NAMALWA (cell line): ENCODE measurements around the gene IMP4.

Experiments used
- DNase-seq: peaks from one replicate; pipeline ENCODE4 v3.0.0-alpha.2; 2015; ENCODE audit warnings: low spot score

The IMP4 gene

DNA sequence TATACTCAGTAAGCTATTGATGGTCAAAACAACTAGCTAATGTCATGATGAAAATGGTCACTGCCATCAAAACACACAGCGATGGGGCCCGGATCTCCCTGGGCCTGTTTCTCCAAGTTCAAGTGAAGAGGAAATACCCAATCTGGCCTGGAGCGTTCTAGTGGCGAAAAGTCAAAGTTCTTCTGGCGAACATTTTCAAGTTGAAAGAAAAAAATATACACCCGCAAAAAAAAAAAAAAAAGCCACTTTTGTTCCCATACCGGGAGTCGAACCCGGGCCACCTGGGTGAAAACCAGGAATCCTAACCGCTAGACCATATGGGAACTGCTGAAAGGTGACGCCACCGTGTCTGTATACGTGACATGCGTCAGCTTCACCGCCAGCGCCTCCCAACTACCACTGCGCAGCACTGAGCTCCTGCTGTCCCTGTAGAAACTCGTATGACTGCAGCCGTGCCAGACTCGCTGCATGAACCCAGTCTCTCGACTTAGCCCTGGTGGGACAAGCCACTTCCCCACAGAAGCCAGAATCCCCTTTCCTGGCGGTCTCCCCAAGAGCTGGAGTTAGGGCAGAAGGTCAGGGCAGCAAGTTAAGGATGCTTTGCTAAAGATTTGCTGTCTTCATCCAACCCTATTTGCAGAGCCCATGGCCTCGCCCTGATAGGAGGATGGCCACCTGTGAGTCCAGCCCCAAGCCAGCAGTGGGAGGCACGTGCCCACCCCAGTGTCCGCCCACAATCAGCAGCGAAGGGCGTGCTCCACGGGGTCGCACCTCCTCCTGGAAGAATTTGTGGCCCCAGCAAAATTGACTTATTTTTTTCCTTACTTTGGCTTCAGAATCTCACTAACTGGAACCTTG, 5.6 kb upstream of the IMP4 start:
- peak; percentile 77 for DNase-seq

- DNase-seq = no peak
Observed at GRCh38 chr2:130337735-130338325, 4.9 kb upstream of the IMP4 start.

DNA sequence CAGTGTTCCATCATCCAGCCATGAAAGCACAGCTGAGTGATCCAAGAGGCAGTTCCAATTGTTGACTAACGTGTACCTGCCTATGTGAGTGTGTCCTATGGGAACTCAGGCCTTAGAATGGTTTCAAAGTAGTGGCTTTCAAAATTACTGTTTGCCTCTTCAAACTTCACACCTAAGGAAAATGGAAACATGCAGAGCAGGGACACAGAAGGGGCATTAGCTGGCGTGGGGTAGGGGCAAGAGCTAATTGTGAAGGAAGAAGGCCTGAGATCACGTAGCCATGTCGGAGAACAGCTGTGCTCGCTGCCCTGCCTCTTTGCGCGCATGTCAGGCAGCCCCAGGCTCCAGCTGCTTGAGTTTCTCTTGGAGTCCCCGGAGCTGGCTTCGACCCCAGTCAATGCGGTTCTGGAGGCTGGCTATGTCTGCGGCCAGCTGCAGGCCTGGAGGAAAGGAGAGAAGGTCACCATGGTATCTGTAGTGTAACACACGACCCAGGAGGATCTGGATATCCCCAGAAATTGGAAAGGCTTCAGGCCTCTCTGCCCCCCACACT, 3.8 kb upstream of the IMP4 start:
- no peak for DNase-seq

DNA sequence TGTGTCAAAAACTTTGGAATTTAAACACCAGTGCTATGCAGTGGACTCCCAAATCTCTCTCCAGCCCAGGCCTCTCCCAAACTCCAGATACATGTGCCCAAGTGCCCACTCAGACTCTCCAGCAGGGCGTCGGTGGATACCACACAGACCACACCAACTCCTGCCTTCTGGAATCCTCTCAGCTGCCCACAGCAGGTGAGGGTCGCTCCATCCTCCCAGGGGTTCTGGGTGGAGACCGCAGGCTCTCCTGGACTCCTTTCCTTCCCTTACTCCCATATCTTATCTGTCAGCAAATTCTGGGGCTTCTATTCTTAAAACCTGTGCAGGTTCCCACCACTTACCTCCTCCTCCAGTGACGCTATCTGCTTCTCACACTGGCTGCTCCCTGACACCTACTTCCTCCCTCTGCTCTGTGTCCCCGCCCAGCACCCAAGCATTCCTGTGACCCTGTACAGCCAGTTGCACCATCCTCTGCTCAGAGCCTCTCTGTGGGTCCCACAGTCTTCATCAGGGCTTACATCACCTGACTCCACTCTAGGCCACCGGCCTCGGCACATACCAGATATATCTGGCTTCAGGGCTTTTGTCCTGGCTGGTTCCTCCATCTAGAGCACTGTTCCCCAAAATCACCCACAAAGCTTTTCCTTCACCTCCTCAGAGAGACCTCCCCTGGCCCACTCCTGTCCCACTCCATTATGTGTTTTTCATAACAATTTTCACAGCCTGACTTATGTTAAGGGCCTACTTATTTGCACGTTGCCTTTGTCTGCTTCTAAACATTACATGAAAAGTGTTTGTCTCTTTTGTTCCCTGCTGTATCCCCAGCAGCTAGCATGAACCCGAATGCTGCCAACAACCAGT, 2.6 kb upstream of the IMP4 start:
- no peak for DNase-seq

- DNase-seq = peak; percentile 40
Observed at GRCh38 chr2:130341562-130342019, 1.1 kb upstream of the IMP4 start.

- peak; percentile 96 for DNase-seq
Observed at GRCh38 chr2:130342020-130342532, 621 bp upstream of the IMP4 start.

- DNase-seq = no peak
Observed at GRCh38 chr2:130344578-130344977, 1.9 kb downstream of the IMP4 start.

DNA sequence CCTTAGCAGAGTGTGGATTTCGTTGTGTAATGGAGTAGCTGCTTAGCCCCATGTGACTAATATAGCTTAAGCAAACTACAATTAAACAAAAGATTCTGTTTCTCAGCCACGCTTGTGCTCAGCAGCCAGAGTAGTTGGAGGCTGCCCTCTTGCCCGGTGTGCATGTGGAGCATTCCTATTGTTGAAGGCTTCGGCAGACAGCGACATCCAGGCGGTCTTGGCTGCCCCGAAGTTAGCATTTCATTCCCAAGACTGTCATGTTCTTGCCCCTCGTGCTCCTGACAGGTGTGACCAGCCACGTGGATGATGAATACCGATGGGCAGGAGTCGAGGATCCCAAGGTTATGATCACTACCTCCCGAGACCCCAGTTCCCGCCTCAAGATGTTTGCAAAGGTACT, 2.4 kb downstream of the IMP4 start:
- DNase-seq = no peak

GRCh38 chr2:130345611-130346010, 2.9 kb downstream of the IMP4 start:
- no peak for DNase-seq

GRCh38 chr2:130346041-130346740, 3.5 kb downstream of the IMP4 start:
- no peak for DNase-seq

GRCh38 chr2:130346741-130347066, 4.0 kb downstream of the IMP4 start:
- DNase-seq = no peak

- DNase-seq = peak; percentile 41
Observed at GRCh38 chr2:130347220-130347925, 4.7 kb downstream of the IMP4 start.

GRCh38 chr2:130349174-130349573, 6.5 kb downstream of the IMP4 start:
- no peak for DNase-seq

DNA sequence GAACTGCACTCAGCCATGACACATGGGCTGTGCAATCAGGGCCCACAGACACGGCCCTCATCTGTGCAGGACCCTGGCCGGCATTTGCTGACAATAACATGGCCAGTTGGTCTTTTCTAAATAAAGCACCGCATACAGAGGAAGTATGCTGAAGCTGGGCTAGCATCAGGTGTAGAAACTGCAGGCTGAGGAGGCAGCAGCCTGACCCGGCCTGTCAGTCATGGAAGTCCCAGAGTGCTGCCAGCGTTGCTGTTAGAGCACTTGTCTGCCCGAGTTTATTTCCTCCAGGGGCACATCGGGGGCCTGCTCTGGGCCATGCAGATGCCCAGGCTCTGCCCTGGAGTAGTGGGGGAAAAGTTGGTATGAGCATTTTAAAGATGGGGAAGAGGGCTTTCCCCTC, 9.0 kb downstream of the IMP4 start:
- DNase-seq = peak; percentile 57

GRCh38 chr2:130352237-130352636, 9.5 kb downstream of the IMP4 start:
- peak; percentile 30 for DNase-seq

- no peak for DNase-seq
Observed at GRCh38 chr2:130353291-130354138, 10.8 kb downstream of the IMP4 start.

DNA sequence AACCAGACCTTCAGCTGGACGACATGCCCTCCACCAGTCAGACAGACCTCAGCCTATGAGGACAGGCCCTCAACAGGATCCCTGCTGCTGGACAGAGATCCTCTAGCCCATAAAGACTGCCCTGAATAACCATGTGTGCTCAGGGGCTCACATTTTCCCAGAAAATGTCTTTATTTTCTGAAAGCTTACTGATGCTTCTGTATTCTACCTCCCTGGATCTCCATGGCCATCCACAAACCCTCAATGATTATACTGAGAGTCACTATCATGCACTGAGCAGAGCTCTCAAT, 11.4 kb downstream of the IMP4 start:
- no peak for DNase-seq

DNA sequence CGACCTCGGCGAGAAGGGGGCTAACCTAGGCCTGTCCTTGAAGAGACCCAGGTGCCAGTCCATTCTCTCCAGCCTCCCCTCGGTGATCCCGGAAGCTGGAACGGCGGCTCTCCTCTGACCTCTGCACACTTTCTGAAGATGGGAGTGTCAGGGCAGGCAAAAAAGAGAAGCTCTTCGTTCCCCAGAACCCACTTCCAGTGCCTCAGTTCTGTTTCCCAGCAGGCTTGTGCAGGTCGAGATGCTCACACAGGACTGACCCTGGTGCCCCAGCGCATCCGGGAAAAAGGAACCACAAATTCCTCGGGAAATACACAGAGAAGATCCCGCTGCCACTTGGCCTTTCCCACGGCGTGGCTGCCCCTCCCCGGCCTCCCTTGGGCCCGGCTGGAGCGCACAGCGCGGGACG, 12.5 kb downstream of the IMP4 start:
- DNase-seq = no peak

DNA sequence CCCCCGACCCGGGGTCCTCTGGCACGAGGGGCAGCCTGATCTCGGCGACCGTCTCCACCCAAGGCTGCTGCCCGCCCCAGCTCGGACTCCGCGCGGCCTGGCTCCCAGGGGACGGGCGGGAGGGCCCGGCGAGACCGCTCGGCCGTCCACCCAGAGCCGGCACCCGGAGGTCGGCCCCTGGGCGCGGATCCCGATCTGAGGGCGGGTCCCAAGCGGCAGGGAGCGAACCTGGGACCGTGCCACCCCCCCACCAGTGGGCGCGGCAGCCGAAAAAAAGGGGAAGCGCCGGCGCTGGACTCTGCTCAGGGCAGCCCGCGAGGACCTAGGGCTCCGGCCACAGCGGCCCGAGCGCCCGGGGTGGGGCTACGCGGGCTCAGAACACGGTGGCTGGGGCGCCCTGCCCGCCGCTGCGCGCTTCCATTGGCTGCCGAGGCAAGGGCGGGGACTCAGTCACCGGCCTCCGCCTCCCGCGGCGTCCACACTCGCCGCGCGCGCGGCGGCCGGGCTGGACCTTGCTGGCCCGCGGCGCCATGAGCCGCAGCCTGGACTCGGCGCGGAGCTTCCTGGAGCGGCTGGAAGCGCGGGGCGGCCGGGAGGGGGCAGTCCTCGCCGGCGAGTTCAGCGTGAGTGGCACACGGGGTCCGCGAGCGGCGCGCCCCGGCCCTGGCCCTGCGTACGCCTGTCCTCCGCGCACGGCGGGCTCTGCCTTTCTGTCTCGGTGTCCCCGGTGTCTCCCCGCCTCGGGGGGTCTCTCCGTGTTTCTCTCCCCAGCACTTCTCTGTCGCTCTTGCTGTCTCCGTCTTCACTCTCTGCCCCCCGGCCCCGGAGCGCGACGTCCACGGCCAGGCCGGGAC, 13.1 kb downstream of the IMP4 start, which contains the start of gene PTPN18:
Gene PTPN18 (plus strand): TSS at position 479 of the 854 bp plus-strand sequence. CDS start 52 bp downstream, at position 531.
- peak; percentile 54 for DNase-seq
